A549 (cell line): ENCODE data around the gene AKT1S1. TPM values are rescaled to one million over a fixed set of nuclear protein-coding genes. Genes with fewer than 3 reads are reported as not detected.
A peak's percentile ranks its signal among the peaks of the same experiment; 100 is the strongest.

Experiments used
- ATAC-seq, 2 experiments: fragments of 200-7000 bp in 1 of 2; fragments of >200 bp in 1 of 2; cut with Nextera tagmentation in 1 of 2; cut with Tn5 transposase in 1 of 2; 3 replicates each; pipeline versions ENCODE4 v1.8.0 to v1.9.1; 2018 to 2020; ENCODE audit warnings: mild to moderate bottlenecking in 1 of 2, moderate library complexity in 1 of 2
- CTCF ChIA-PET: fragments of 300-600 bp; sonication (Branson Sonifier 250); formaldehyde crosslinking; extraction: SDS; loops from one replicate; lab custom pipeline; 2021; ENCODE audit warnings: antibody characterized with exemption, inconsistent platforms; lab: Yijun Ruan, JAX
- POLR2A ChIA-PET: fragments of 350-600 bp; formaldehyde crosslinking; extraction: SDS; loops from one replicate; lab custom pipeline; 2021; ENCODE audit warnings: antibody characterized with exemption, inconsistent platforms; lab: Yijun Ruan, JAX
- DNase-seq, 2 experiments: peaks; one replicate each; pipeline versions ENCODE4 v3.0.0 to v3.0.0-alpha.2; 2011 to 2016; ENCODE audit warnings: low read depth in 1 of 2, low spot score in 1 of 2
- FAIRE-seq: peaks from 2 replicates; lab custom pipeline; 2011; peaks lifted over from hg19 to GRCh38; lab: Jason Lieb, UNC
- H3K27ac ChIP-seq, 2 experiments: fragments of >200 bp; sonication (Bioruptor Twin); formaldehyde crosslinking; 3 replicates each; pipeline ENCODE4 v1.5.1; 2016 to 2017
- H3K4me1 ChIP-seq: fragments of >200 bp; sonication (Bioruptor Twin); formaldehyde crosslinking; 3 replicates; pipeline ENCODE4 v1.6.1; 2016
- H3K4me2 ChIP-seq: fragments of >200 bp; sonication (Bioruptor Twin); formaldehyde crosslinking; 3 replicates; pipeline ENCODE4 v1.6.1; 2016
- H3K4me3 ChIP-seq: fragments of >200 bp; sonication (Bioruptor Twin); formaldehyde crosslinking; 3 replicates; pipeline ENCODE4 v1.5.1; 2016
- H3K9me3 ChIP-seq: fragments of >200 bp; sonication (Bioruptor Twin); formaldehyde crosslinking; 3 replicates; pipeline ENCODE4 v1.6.1; 2016
- BHLHE40 ChIP-seq: IDR thresholded peaks from 2 replicates; pipeline ENCODE4 v1.6.1; 2012; ENCODE audit warnings: low read depth, low read length, inconsistent platforms
- EHMT2 ChIP-seq: fragments of 200-600 bp; sonication (generic); IDR thresholded peaks from 2 replicates; pipeline ENCODE4 v1.6.1; 2016; ENCODE audit warnings: antibody characterized with exemption, low read depth, mild to moderate bottlenecking, moderate library complexity
- FOSL2 ChIP-seq, 2 experiments: fragments of 450-650 bp in 1 of 2; fragments of >200 bp in 1 of 2; sonication (Bioruptor Twin) in 1 of 2; formaldehyde crosslinking; IDR thresholded peaks; 2 replicates each; pipeline versions ENCODE4 v1.5.0 to v1.6.1; 2016 to 2020; ENCODE audit warnings: mild to moderate bottlenecking in 1 of 2, moderate library complexity in 1 of 2
- JUN ChIP-seq, 2 experiments: fragments of >200 bp; sonication (Bioruptor Twin); formaldehyde crosslinking; IDR thresholded peaks; 2 replicates in 1 of 2; 3 replicates in 1 of 2; pipeline ENCODE4 v1.6.1; 2016 to 2017
- KDM1A ChIP-seq: fragments of 200-600 bp; sonication (generic); IDR thresholded peaks from 2 replicates; pipeline ENCODE4 v1.6.1; 2016; ENCODE audit warnings: low read depth, mild to moderate bottlenecking
- KDM5A ChIP-seq: fragments of 200-600 bp; sonication (generic); IDR thresholded peaks from 2 replicates; pipeline ENCODE4 v1.6.1; 2016; ENCODE audit warnings: antibody characterized with exemption, mild to moderate bottlenecking
- PHF8 ChIP-seq: fragments of 200-600 bp; sonication (generic); IDR thresholded peaks from 2 replicates; pipeline ENCODE4 v1.6.1; 2016; ENCODE audit warnings: low read depth, mild to moderate bottlenecking, antibody characterized with exemption, moderate library complexity, borderline replicate concordance
- POLR2A ChIP-seq: IDR thresholded peaks from 2 replicates; pipeline ENCODE4 v1.6.1; 2012; ENCODE audit warnings: mild to moderate bottlenecking, low read length
- RNF2 ChIP-seq: fragments of 200-600 bp; sonication (generic); IDR thresholded peaks from 2 replicates; pipeline ENCODE4 v1.6.1; 2016; ENCODE audit warnings: low read depth, mild to moderate bottlenecking, antibody characterized with exemption, moderate library complexity, borderline replicate concordance
- WGBS: methylation state at CpG from one replicate; pipeline ENCODE4 v1.1.6; 2017; ENCODE audit errors: missing lambda C conversion rate; 5-methylcytosine and 5-hydroxymethylcytosine counted together
- polyA plus RNA-seq, 4 experiments: library from polyadenylated mRNA; depleted of rRNA in 3 of 4; stranded (reverse); fragments of >200 nt; fragmentation: RNase III in 1 of 4; extraction: RNeasy Plus Mini Kit Qiagen cat#74134 plus additional on column Dnase treatment in 1 of 4; gene quantifications; 2 replicates in 3 of 4; 3 replicates in 1 of 4; pipeline ENCODE4 v1.2.3, GENCODE V29; 2011 to 2017
- TF ChIP-seq, protein P1 (sequence below): IDR thresholded peaks from 2 replicates; pipeline ENCODE4 v1.6.1; 2012; ENCODE audit warnings: low read depth, borderline replicate concordance
- TF ChIP-seq, protein P2 (sequence below): fragments of >200 bp; sonication (Bioruptor Twin); formaldehyde crosslinking; IDR thresholded peaks from 3 replicates; pipeline ENCODE4 v1.6.1; 2016
- TF ChIP-seq, protein P3 (sequence below): IDR thresholded peaks from 2 replicates; pipeline ENCODE4 v1.6.1; 2012
- TF ChIP-seq, protein P4 (sequence below): IDR thresholded peaks from 2 replicates; pipeline ENCODE4 v1.6.1; 2012
- TF ChIP-seq, protein P5 (sequence below): fragments of 250-450 bp; sonication (Bioruptor Pico); IDR thresholded peaks from 2 replicates; pipeline ENCODE4 v1.5.0; 2021; ENCODE audit warnings: mild to moderate bottlenecking, moderate library complexity, borderline replicate concordance
- TF ChIP-seq, protein P6 (sequence below): fragments of 200-600 bp; sonication (generic); IDR thresholded peaks from 2 replicates; pipeline ENCODE4 v1.6.1; 2016; ENCODE audit warnings: antibody characterized with exemption, mild to moderate bottlenecking, moderate library complexity
- TF ChIP-seq, protein P7 (sequence below): fragments of >200 bp; sonication (Bioruptor Twin); formaldehyde crosslinking; IDR thresholded peaks from 2 replicates; pipeline ENCODE4 v1.6.1; 2016
- TF ChIP-seq, protein P8 (sequence below): fragments of 250-450 bp; sonication (Bioruptor Pico); IDR thresholded peaks from 2 replicates; pipeline ENCODE4 v1.5.0; 2020; ENCODE audit warnings: low read depth, mild to moderate bottlenecking, moderate library complexity

AKT1S1 gene
- polyA plus RNA-seq, 2 of the 4 experiments (the other 2 are of a cell fraction): 39.2 to 75.9 TPM

DNA sequence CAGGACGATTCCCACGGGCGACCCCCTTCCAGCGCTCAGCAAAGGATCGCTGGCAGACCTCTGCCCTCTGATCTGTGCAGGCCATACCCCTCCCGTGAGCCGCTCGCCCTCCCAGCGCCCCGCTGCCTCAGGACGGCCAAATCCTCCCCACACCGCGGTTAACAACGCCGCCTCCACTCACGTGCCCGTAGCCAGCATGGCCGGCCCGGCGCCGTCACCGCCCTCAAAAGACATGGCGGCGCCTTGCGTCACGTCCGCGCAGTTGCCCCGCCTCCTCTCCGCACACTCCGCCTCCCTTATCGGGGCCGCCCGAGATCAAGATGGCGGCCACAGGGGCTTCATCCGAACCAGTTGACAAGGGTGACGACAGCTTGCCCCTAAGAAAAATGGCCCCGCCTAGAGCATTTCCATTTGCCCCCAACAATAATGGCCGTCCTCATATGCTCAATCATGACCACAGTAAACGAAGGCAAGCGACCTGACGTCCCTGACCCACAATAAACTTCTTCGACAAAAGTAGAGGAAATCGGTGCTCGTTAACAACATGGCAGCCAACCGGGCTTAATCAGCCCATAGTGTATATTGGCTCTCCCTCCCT is 634 bp downstream of the AKT1S1 start (continued):
- TF ChIP-seq, protein P1, sequence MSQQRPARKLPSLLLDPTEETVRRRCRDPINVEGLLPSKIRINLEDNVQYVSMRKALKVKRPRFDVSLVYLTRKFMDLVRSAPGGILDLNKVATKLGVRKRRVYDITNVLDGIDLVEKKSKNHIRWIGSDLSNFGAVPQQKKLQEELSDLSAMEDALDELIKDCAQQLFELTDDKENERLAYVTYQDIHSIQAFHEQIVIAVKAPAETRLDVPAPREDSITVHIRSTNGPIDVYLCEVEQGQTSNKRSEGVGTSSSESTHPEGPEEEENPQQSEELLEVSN: peak; percentile 34; the same call in 1 of the 2 replicates
- peak; percentile 77 for TF ChIP-seq BHLHE40
- TF ChIP-seq RNF2: no peak
- TF ChIP-seq KDM5A: 0 out of 2 replicates have a peak, but pooled peaks have one; percentile 42

DNA sequence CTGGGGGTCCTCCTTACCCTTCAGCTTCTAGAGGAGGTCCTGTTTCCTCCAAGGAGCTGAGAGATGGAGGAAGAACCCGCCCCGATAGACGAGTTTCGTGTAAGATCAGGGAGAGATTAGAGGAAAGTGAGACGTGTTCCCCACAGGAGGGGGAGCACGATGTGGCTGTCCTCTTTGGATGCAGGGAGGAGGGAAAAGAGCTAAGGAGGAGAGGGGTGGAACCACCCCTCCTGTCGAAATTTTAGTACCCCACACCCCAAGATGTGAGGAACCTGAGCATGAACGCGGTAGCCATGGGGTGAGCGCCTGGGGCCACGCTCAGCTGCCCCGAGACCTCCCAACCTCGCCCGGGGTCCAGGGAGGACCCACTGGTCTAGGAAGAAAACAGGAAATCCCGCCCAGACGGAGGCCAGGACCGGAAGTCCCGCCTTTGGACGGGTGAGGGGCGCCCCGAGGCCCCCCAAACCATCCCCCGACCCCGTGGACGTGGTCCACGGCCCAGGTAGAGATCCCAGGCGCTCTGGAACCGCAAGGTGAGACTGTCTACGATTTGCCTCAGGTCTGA is 1.2 kb downstream of the AKT1S1 start:
- 4% methylated on average over 17 of the region's 28 CpGs for WGBS
- FAIRE-seq (no peak), ATAC-seq (peak; percentile 15 to 47; a peak in 3 of 6 replicates), DNase-seq (peak in 1 of 2 experiments; percentile 79)
- Histone ChIP-seq H3K4me3 (peak overlapping the region; percentile 95), H3K4me1 (peaks cover 22% of the 10 kb centered on the region), H3K9me3 (no peaks in the 10 kb centered on the region), H3K27ac (peak overlapping the region; percentile 98 to 99)
- TF ChIP-seq EHMT2: no peak
- TF ChIP-seq PHF8: 0 out of 2 replicates have a peak, but pooled peaks have one; percentile 12
- TF ChIP-seq POLR2A: peak; percentile 37; the same call in 1 of the 2 replicates
- TF ChIP-seq, protein P2, sequence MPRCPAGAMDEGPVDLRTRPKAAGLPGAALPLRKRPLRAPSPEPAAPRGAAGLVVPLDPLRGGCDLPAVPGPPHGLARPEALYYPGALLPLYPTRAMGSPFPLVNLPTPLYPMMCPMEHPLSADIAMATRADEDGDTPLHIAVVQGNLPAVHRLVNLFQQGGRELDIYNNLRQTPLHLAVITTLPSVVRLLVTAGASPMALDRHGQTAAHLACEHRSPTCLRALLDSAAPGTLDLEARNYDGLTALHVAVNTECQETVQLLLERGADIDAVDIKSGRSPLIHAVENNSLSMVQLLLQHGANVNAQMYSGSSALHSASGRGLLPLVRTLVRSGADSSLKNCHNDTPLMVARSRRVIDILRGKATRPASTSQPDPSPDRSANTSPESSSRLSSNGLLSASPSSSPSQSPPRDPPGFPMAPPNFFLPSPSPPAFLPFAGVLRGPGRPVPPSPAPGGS: peak; percentile 15; the same call in 1 of the 3 replicates
- TF ChIP-seq, protein P3, sequence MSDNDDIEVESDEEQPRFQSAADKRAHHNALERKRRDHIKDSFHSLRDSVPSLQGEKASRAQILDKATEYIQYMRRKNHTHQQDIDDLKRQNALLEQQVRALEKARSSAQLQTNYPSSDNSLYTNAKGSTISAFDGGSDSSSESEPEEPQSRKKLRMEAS: no peak
- TF ChIP-seq, protein P4, sequence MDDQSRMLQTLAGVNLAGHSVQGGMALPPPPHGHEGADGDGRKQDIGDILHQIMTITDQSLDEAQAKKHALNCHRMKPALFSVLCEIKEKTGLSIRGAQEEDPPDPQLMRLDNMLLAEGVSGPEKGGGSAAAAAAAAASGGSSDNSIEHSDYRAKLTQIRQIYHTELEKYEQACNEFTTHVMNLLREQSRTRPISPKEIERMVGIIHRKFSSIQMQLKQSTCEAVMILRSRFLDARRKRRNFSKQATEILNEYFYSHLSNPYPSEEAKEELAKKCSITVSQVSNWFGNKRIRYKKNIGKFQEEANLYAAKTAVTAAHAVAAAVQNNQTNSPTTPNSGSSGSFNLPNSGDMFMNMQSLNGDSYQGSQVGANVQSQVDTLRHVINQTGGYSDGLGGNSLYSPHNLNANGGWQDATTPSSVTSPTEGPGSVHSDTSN: 0 out of 2 replicates have a peak, but pooled peaks have one; percentile 27
- no peak for TF ChIP-seq KDM1A
- TF ChIP-seq, all 56 proteins: peak for 4
- ChIA-PET POLR2A (interaction anchor here (1.1 to 2.6 kb wide), 7 partner anchors 8 to 53 kb away, joined by 3 to 36 read pairs (median 9); partner anchors contain the start of genes ATF5, NUP62, PNKP and PTOV1), CTCF (interaction anchor here (1.3 kb wide), 1 partner anchor 63 kb away, joined by 3 read pairs; the partner anchor contains the start of gene FUZ)
- H3K4me2 ChIP-seq: peak overlapping the region; percentile 90

DNA sequence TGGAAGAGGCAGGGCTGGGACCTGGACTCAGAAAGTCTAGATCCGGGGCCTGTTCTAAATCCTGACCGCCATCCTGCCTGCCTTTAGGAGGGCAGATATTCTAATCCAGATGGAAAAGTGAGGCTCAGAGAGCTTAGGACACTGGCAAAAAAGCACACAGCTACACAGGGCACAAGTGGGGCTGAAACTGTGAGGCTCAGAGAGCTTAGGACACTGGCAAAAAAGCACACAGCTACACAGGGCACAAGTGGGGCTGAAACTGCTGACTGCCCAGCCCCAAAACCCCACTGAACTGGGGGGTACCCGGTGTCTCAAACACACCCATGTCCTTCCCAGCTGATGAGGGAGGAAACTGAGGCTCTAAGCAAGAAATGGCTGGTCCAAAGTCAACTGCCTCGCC is 2.0 kb downstream of the AKT1S1 start:
- no peak for ATAC-seq
- ChIA-PET CTCF (interaction anchor here (1.3 to 1.8 kb wide), 2 partner anchors 15 to 62 kb away, joined by 3 read pairs; partner anchors contain the start of gene FUZ), POLR2A (no interaction called here)
- DNase-seq: no peak
- Histone ChIP-seq H3K4me2 (peak overlapping the region; percentile 90), H3K9me3 (no peaks in the 10 kb centered on the region), H3K4me1 (peaks cover 29% of the 10 kb centered on the region), H3K27ac (peak overlapping the region; percentile 98 to 99), H3K4me3 (peak overlapping the region; percentile 95)
- WGBS: 69% methylated on average over 4 of the region's 4 CpGs
- no peak for FAIRE-seq
- TF ChIP-seq, protein P2: no peak
- TF ChIP-seq, protein P1: no peak
- TF ChIP-seq BHLHE40: no peak
- TF ChIP-seq, protein P5, sequence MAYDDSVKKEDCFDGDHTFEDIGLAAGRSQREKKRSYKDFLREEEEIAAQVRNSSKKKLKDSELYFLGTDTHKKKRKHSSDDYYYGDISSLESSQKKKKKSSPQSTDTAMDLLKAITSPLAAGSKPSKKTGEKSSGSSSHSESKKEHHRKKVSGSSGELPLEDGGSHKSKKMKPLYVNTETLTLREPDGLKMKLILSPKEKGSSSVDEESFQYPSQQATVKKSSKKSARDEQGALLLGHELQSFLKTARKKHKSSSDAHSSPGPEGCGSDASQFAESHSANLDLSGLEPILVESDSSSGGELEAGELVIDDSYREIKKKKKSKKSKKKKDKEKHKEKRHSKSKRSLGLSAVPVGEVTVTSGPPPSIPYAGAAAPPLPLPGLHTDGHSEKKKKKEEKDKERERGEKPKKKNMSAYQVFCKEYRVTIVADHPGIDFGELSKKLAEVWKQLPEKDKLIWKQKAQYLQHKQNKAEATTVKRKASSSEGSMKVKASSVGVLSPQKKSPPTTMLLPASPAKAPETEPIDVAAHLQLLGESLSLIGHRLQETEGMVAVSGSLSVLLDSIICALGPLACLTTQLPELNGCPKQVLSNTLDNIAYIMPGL (CRISPR knock-in tag): no peak
- no peak for TF ChIP-seq JUN (IDR thresholded peaks at IDR 0.05)
- TF ChIP-seq FOSL2 (IDR thresholded peaks at IDR 0.05): no peak
- TF ChIP-seq FOSL2 (CRISPR knock-in tag; IDR thresholded peaks at IDR 0.05): no peak
- TF ChIP-seq KDM5A: no peak
- TF ChIP-seq, protein P6, sequence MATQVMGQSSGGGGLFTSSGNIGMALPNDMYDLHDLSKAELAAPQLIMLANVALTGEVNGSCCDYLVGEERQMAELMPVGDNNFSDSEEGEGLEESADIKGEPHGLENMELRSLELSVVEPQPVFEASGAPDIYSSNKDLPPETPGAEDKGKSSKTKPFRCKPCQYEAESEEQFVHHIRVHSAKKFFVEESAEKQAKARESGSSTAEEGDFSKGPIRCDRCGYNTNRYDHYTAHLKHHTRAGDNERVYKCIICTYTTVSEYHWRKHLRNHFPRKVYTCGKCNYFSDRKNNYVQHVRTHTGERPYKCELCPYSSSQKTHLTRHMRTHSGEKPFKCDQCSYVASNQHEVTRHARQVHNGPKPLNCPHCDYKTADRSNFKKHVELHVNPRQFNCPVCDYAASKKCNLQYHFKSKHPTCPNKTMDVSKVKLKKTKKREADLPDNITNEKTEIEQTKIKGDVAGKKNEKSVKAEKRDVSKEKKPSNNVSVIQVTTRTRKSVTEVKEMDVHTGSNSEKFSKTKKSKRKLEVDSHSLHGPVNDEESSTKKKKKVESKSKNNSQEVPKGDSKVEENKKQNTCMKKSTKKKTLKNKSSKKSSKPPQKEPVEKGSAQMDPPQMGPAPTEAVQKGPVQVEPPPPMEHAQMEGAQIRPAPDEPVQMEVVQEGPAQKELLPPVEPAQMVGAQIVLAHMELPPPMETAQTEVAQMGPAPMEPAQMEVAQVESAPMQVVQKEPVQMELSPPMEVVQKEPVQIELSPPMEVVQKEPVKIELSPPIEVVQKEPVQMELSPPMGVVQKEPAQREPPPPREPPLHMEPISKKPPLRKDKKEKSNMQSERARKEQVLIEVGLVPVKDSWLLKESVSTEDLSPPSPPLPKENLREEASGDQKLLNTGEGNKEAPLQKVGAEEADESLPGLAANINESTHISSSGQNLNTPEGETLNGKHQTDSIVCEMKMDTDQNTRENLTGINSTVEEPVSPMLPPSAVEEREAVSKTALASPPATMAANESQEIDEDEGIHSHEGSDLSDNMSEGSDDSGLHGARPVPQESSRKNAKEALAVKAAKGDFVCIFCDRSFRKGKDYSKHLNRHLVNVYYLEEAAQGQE: no peak
- TF ChIP-seq, protein P7, sequence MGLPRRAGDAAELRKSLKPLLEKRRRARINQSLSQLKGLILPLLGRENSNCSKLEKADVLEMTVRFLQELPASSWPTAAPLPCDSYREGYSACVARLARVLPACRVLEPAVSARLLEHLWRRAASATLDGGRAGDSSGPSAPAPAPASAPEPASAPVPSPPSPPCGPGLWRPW: no peak
- TF ChIP-seq, protein P8, sequence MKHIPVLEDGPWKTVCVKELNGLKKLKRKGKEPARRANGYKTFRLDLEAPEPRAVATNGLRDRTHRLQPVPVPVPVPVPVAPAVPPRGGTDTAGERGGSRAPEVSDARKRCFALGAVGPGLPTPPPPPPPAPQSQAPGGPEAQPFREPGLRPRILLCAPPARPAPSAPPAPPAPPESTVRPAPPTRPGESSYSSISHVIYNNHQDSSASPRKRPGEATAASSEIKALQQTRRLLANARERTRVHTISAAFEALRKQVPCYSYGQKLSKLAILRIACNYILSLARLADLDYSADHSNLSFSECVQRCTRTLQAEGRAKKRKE (CRISPR knock-in tag): no peak
- no peak for TF ChIP-seq RNF2
